ENCODE results near the gene PYY. TPM values are rescaled to one million over a fixed set of nuclear protein-coding genes. Genes with fewer than 3 reads are reported as not detected.
A peak's percentile ranks its signal among the peaks of the same experiment; 100 is the strongest.

Gene PYY
- total RNA-seq, 2 donors from 2014 or later, result not detected

GRCh38 chr17:43986225-43986981 lies 32.7 kb upstream of the PYY start:
- H3K27ac ChIP-seq, result no peak overlapping the region
- H3K27me3 ChIP-seq, result peaks cover 0 to 6% of the 10 kb centered on the region in 2 donors
- intact Hi-C loops (cut with DNase I), result no loop called here
- TF ChIP-seq CTCF (IDR thresholded peaks at IDR 0.05), result no peak
- no peak for TF ChIP-seq POLR2A (IDR thresholded peaks at IDR 0.05)
- peaks cover 14% of the 10 kb centered on the region for H3K4me1 ChIP-seq
- no peaks in the 10 kb centered on the region for H3K36me3 ChIP-seq (replicated peaks in 1 of 2; ENCODE audit: insufficient read depth in 1 of 2, low read depth in 2 of 2)
- DNase-seq, result no peak
- H3K4me3 ChIP-seq, result no peak overlapping the region
- no peaks in the 10 kb centered on the region for H3K9me3 ChIP-seq
- no peak for ATAC-seq
- WGBS, 2 donors, result 84 to 87% methylated on average over 7 of the region's 7 CpGs

GRCh38 chr17:43984521-43984920 lies 30.8 kb upstream of the PYY start:
- ATAC-seq (no peak), DNase-seq (no peak)
- Histone ChIP-seq H3K36me3 (replicated peaks in 1 of 2; ENCODE audit: insufficient read depth in 1 of 2, low read depth in 2 of 2) (no peaks in the 10 kb centered on the region), H3K4me3 (no peak overlapping the region), H3K27ac (no peak overlapping the region), H3K27me3 (peaks cover 0 to 6% of the 10 kb centered on the region in 2 donors), H3K9me3 (no peaks in the 10 kb centered on the region), H3K4me1 (peaks cover 14% of the 10 kb centered on the region)
- TF ChIP-seq POLR2A (IDR thresholded peaks at IDR 0.05) (no peak), CTCF (IDR thresholded peaks at IDR 0.05) (no peak)
- intact Hi-C loops (cut with DNase I), result no loop called here
- 87 to 96% methylated on average over 6 to 8 of the region's 8 CpGs for whole genome bisulfite sequencing, 2 donors

- Histone ChIP-seq H3K4me1 (peaks cover 14% of the 10 kb centered on the region), H3K36me3 (replicated peaks in 1 of 2; ENCODE audit: insufficient read depth in 1 of 2, low read depth in 2 of 2) (no peaks in the 10 kb centered on the region), H3K9me3 (no peaks in the 10 kb centered on the region), H3K27ac (no peak overlapping the region), H3K4me3 (no peak overlapping the region), H3K27me3 (peaks cover 0 to 6% of the 10 kb centered on the region in 2 donors)
- intact Hi-C loops (cut with DNase I), result no loop called here
- WGBS, 2 donors, result 1 to 7% methylated on average over 2 to 77 of the region's 78 CpGs
- TF ChIP-seq CTCF (IDR thresholded peaks at IDR 0.05), result peak in 1 of 7 experiments; percentile 9
- TF ChIP-seq POLR2A (IDR thresholded peaks at IDR 0.05), result no peak
- DNase-seq (peak; percentile 20 to 55 (median 38)), ATAC-seq (peak; percentile 67)
These were observed 30.0 kb upstream of the PYY start for GRCh38 chr17:43983515-43984411.

GRCh38 chr17:43983196-43983514 lies 29.4 kb upstream of the PYY start:
- WGBS, 2 donors, result 15 to 25% methylated on average over 5 of the region's 5 CpGs
- DNase-seq, result no peak
- Histone ChIP-seq H3K27ac (no peak overlapping the region), H3K9me3 (no peaks in the 10 kb centered on the region), H3K4me3 (no peak overlapping the region), H3K4me1 (peaks cover 14% of the 10 kb centered on the region), H3K27me3 (peaks cover 0 to 6% of the 10 kb centered on the region in 2 donors), H3K36me3 (replicated peaks in 1 of 2; ENCODE audit: insufficient read depth in 1 of 2, low read depth in 2 of 2) (no peaks in the 10 kb centered on the region)
- intact Hi-C loops (cut with DNase I), result no loop called here
- no peak for TF ChIP-seq CTCF (IDR thresholded peaks at IDR 0.05)
- TF ChIP-seq POLR2A (IDR thresholded peaks at IDR 0.05), result no peak
- no peak for ATAC-seq
